ENCODE data around the gene SCARF2. TPM values are rescaled to one million over a fixed set of nuclear protein-coding genes. Genes with fewer than 3 reads are reported as not detected.

The SCARF2 gene
- total RNA-seq, 1 donor from 2014 or later = 47.2 TPM

- no peak for TF ChIP-seq CTCF (IDR thresholded peaks at IDR 0.05; ENCODE audit: unreplicated experiment)
- H3K4me3 Mint-ChIP-seq = peak overlapping the region; percentile 74
- peaks cover 10% of the 10 kb centered on the region for H3K36me3 Mint-ChIP-seq
- no peaks in the 10 kb centered on the region for H3K9me3 Mint-ChIP-seq
- peak overlapping the region; percentile 81 for H3K27ac Mint-ChIP-seq
- H3K27me3 Mint-ChIP-seq (ENCODE audit: low read depth) = no peaks in the 10 kb centered on the region
- no peak for DNase-seq (ENCODE audit: low spot score in 2 of 2, unreplicated experiment in 2 of 2)
- H3K4me1 Mint-ChIP-seq = peaks cover 26% of the 10 kb centered on the region
Observed at GRCh38 chr22:20438678-20439492, 1.3 kb upstream of the SCARF2 start.

GRCh38 chr22:20438427-20438677, 727 bp upstream of the SCARF2 start:
- peak overlapping the region; percentile 74 for H3K4me3 Mint-ChIP-seq
- H3K9me3 Mint-ChIP-seq = no peaks in the 10 kb centered on the region
- H3K4me1 Mint-ChIP-seq = peaks cover 26% of the 10 kb centered on the region
- peaks cover 10% of the 10 kb centered on the region for H3K36me3 Mint-ChIP-seq
- H3K27me3 Mint-ChIP-seq (ENCODE audit: low read depth) = no peaks in the 10 kb centered on the region
- TF ChIP-seq CTCF (IDR thresholded peaks at IDR 0.05; ENCODE audit: unreplicated experiment) = no peak
- no peak for DNase-seq (ENCODE audit: low spot score in 2 of 2, unreplicated experiment in 2 of 2)
- H3K27ac Mint-ChIP-seq = peak overlapping the region; percentile 81

- H3K27me3 Mint-ChIP-seq (ENCODE audit: low read depth) = peaks cover 4% of the 10 kb centered on the region
Observed at GRCh38 chr22:20436768-20437612, 635 bp downstream of the SCARF2 start.

GRCh38 chr22:20436307-20436767, 1.3 kb downstream of the SCARF2 start:
- Mint-ChIP-seq H3K9me3 (no peaks in the 10 kb centered on the region), H3K27me3 (ENCODE audit: low read depth) (peaks cover 8% of the 10 kb centered on the region), H3K4me1 (peaks cover 31% of the 10 kb centered on the region), H3K4me3 (peak overlapping the region; percentile 95), H3K36me3 (peaks cover 3% of the 10 kb centered on the region), H3K27ac (peak overlapping the region; percentile 5)
- no peak for TF ChIP-seq CTCF (IDR thresholded peaks at IDR 0.05; ENCODE audit: unreplicated experiment)
- DNase-seq (ENCODE audit: low spot score in 2 of 2, unreplicated experiment in 2 of 2) = peak; percentile 62 to 79

More at GRCh38 chr22:20436768-20437612, 635 bp downstream of the SCARF2 start:
- Mint-ChIP-seq H3K27ac (peak overlapping the region; percentile 97), H3K36me3 (peaks cover 3% of the 10 kb centered on the region), H3K4me3 (peak overlapping the region; percentile 95), H3K4me1 (peaks cover 28% of the 10 kb centered on the region), H3K9me3 (no peaks in the 10 kb centered on the region)
- DNase-seq (ENCODE audit: low spot score in 2 of 2, unreplicated experiment in 2 of 2) = no peak
- TF ChIP-seq CTCF (IDR thresholded peaks at IDR 0.05; ENCODE audit: unreplicated experiment) = no peak

GRCh38 chr22:20435436-20436306, 2.0 kb downstream of the SCARF2 start:
- no peak for TF ChIP-seq CTCF (IDR thresholded peaks at IDR 0.05; ENCODE audit: unreplicated experiment)
- Mint-ChIP-seq H3K27me3 (ENCODE audit: low read depth) (peaks cover 10% of the 10 kb centered on the region), H3K27ac (peak overlapping the region; percentile 48), H3K36me3 (peaks cover 3% of the 10 kb centered on the region), H3K9me3 (no peaks in the 10 kb centered on the region), H3K4me1 (peaks cover 33% of the 10 kb centered on the region), H3K4me3 (peak overlapping the region; percentile 62)
- DNase-seq (ENCODE audit: low spot score in 2 of 2, unreplicated experiment in 2 of 2) = no peak

All from mesothelial cell of epicardium (in vitro differentiated cells).